ENCODE results near the gene GLI3.
A peak's percentile ranks its signal among the peaks of the same experiment; 100 is the strongest.

GLI3 gene

GRCh38 chr7:41928166-41928565 lies 308.8 kb downstream of the GLI3 start:
- no peak for DNase-seq (ENCODE audit: low spot score)

GRCh38 chr7:41927380-41927779 lies 309.6 kb downstream of the GLI3 start:
- no peak for DNase-seq (ENCODE audit: low spot score)

DNA sequence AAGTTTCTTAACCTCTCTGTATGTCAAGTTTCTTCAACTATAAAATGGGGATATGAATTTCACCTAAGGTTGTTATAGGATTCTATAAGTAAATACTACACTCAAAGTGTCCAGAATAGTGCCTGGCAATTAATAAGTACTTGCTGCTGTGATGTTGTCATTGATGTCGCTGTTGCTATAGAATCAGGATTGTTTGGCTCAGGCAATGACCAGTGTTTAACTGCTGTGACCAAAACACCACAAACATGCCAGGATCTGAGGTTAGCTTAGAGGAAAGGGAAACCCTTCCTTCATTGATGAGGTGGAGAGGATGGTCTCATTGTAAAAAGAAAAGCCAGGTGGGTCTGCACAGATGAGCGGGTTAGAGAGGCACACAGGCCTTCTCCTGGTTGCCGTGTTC lies 311.1 kb downstream of the GLI3 start:
- DNase-seq (ENCODE audit: low spot score), result no peak

DNA sequence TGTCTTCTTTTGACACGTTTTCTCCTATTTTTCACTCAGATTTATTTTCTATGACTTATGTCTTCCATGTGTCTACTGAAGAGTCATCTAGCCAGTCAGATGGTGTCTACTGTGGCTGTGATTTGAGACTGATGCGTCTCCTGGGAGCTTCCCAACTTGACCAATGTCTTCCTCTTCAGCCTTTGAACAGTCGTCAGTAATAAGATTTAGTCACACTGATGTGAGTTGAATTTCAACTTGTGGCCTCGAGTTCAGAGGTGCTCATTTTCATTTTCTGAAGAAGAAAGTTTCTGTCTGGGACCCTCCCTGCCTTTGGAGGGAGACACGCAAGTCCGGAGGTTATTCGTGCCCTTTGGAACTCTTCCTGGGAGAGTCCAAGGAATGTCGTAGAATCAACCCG lies 312.2 kb downstream of the GLI3 start:
- DNase-seq (ENCODE audit: low spot score), result no peak

- DNase-seq (ENCODE audit: low spot score), result no peak
These were observed 314.6 kb downstream of the GLI3 start for GRCh38 chr7:41922373-41922772.

- DNase-seq (ENCODE audit: low spot score), result peak; percentile 73
These were observed 315.5 kb downstream of the GLI3 start for GRCh38 chr7:41921453-41921981.

GRCh38 chr7:41918597-41918996 lies 318.4 kb downstream of the GLI3 start:
- peak; percentile 50 for DNase-seq (ENCODE audit: low spot score)

DNA sequence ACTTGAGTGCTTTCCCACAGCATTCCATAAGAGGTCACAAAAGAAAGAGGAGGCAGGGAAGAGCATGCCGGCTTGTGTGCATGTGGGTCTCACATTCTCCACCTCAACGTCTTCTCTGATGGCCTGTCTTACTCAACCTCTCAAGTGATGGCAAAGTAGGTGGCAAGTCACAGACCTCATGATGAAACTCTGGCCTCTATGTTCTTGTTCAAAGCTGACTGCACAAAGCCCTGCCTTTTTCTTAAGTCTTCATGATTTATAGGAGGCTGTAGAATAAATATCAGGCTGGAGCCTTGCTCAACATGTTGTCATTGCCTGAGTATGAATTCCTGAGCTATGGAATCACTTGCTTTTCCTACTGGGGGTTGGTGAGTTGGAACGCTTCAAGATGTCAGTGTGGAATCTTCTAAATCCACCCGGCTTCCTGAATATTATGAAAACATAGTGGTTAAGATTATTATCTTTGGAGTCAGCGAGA lies 320.5 kb downstream of the GLI3 start:
- DNase-seq (ENCODE audit: low spot score), result peak; percentile 83

- DNase-seq (ENCODE audit: low spot score), result no peak
These were observed 321.1 kb downstream of the GLI3 start for GRCh38 chr7:41915871-41916270.

- no peak for DNase-seq (ENCODE audit: low spot score)
These were observed 324.0 kb downstream of the GLI3 start for GRCh38 chr7:41912851-41913567.

GRCh38 chr7:41912426-41912825 lies 324.6 kb downstream of the GLI3 start:
- DNase-seq (ENCODE audit: low spot score), result no peak

GRCh38 chr7:41911792-41912191 lies 325.2 kb downstream of the GLI3 start:
- peak; percentile 45 for DNase-seq (ENCODE audit: low spot score)

Measured in AG20443 (cell line).